CD14-positive monocyte (primary cell): Measurements from ENCODE around the gene SLC7A8. TPM values are rescaled to one million over a fixed set of nuclear protein-coding genes. Genes with fewer than 3 reads are reported as not detected.
"Not testable (repeated sequence)": the region's sequence is repeated elsewhere in the genome, so short reads cannot be mapped to it uniquely, and the experiment has no call there.

Source experiments
- DNase-seq, 3 donors: peaks; one replicate each; pipeline ENCODE4 v3.0.0-alpha.2; 2011 to 2022
- H2AFZ ChIP-seq: 2 replicates; pipeline ENCODE4 v1.6.0; 2012; ENCODE audit warnings: mild to moderate bottlenecking, low read depth, low read length, inconsistent platforms; ENCODE audit not compliant: insufficient read depth, poor library complexity, severe bottlenecking
- H3K27ac ChIP-seq, 2 donors: 1 replicate in 1 of 2; 2 replicates in 1 of 2; pipeline ENCODE4 v1.5.1; 2012 to 2013; ENCODE audit warnings: low read length in 2 of 2, control low read depth in 1 of 2, inconsistent platforms in 1 of 2, low read depth in 1 of 2, mild to moderate bottlenecking in 1 of 2
- H3K27me3 ChIP-seq, 2 donors: one replicate each; pipeline versions ENCODE4 v1.6.0 to v1.6.1; 2011 to 2013; ENCODE audit warnings: low read length in 2 of 2; ENCODE audit not compliant: control insufficient read depth in 2 of 2, insufficient read depth in 2 of 2
- H3K36me3 ChIP-seq, 2 donors: replicated peaks in 1 of 2; 1 replicate in 1 of 2; 2 replicates in 1 of 2; pipeline versions ENCODE4 v1.5.1 to v1.6.1; 2012 to 2013; ENCODE audit warnings: low read length in 2 of 2, control low read depth in 1 of 2, inconsistent platforms in 1 of 2, mild to moderate bottlenecking in 1 of 2; ENCODE audit not compliant: insufficient read depth in 2 of 2, control insufficient read depth in 1 of 2
- H3K4me1 ChIP-seq, 2 donors: 1 replicate in 1 of 2; 2 replicates in 1 of 2; pipeline versions ENCODE4 v1.5.1 to v1.6.1; 2012 to 2013; ENCODE audit warnings: low read length in 2 of 2, control low read depth in 1 of 2, inconsistent platforms in 1 of 2, mild to moderate bottlenecking in 1 of 2, moderate library complexity in 1 of 2; ENCODE audit not compliant: insufficient read depth in 2 of 2, control insufficient read depth in 1 of 2
- H3K4me2 ChIP-seq: replicated peaks from 2 replicates; pipeline ENCODE3; 2012; ENCODE audit warnings: low read length, moderate library complexity, mild to moderate bottlenecking; ENCODE audit not compliant: poor library complexity, severe bottlenecking; ENCODE audit errors: extremely low read depth
- H3K4me3 ChIP-seq, 3 experiments: fragments of 200-600 bp in 1 of 3; sonication (generic) in 1 of 3; replicated peaks in 1 of 3; 1 replicate in 2 of 3; 2 replicates in 1 of 3; pipeline ENCODE4 v1.5.1; 2011 to 2013; ENCODE audit warnings: low read length in 3 of 3, mild to moderate bottlenecking in 3 of 3, control low read depth in 2 of 3, low read depth in 2 of 3, inconsistent platforms in 1 of 3, moderate library complexity in 1 of 3
- H3K79me2 ChIP-seq: 2 replicates; pipeline ENCODE4 v1.6.0; 2012; ENCODE audit warnings: mild to moderate bottlenecking, control low read depth, inconsistent platforms, low read length, moderate library complexity; ENCODE audit not compliant: insufficient read depth
- H3K9ac ChIP-seq: 2 replicates; pipeline ENCODE4 v1.6.0; 2017; ENCODE audit warnings: low read length, mild to moderate bottlenecking; ENCODE audit not compliant: insufficient read depth, poor library complexity, severe bottlenecking
- H3K9me3 ChIP-seq, 2 donors: replicated peaks in 1 of 2; 1 replicate in 1 of 2; 2 replicates in 1 of 2; pipeline versions ENCODE4 v1.5.1 to v1.6.1; 2012 to 2013; ENCODE audit warnings: low read length in 2 of 2, control low read depth in 1 of 2; ENCODE audit not compliant: control insufficient read depth in 1 of 2, insufficient read depth in 1 of 2
- H4K20me1 ChIP-seq: 2 replicates; pipeline ENCODE4 v1.6.0; 2012; ENCODE audit warnings: mild to moderate bottlenecking, low read length, control low read depth, moderate library complexity; ENCODE audit not compliant: insufficient read depth
- H3K27ac Mint-ChIP-seq, 7 donors: one replicate each; pipeline ENCODE4 v1.8.0; 2020; ENCODE audit warnings: mild to moderate bottlenecking in 7 of 7, mixed read lengths in 7 of 7, moderate library complexity in 6 of 7, inconsistent platforms in 2 of 7
- H3K27me3 Mint-ChIP-seq, 3 donors: one replicate each; pipeline ENCODE4 v1.8.0; 2021 to 2022; ENCODE audit warnings: low read depth in 3 of 3, mild to moderate bottlenecking in 3 of 3, mixed read lengths in 3 of 3, moderate library complexity in 3 of 3, inconsistent platforms in 1 of 3
- H3K36me3 Mint-ChIP-seq, 2 donors: one replicate each; pipeline ENCODE4 v1.8.0; 2020; ENCODE audit warnings: mixed read lengths in 2 of 2, inconsistent platforms in 1 of 2, mild to moderate bottlenecking in 1 of 2
- H3K4me1 Mint-ChIP-seq: one replicate; pipeline ENCODE4 v1.8.0; 2020; ENCODE audit warnings: mild to moderate bottlenecking, mixed read lengths
- H3K4me3 Mint-ChIP-seq, 2 donors: one replicate each; pipeline ENCODE4 v1.8.0; 2020; ENCODE audit warnings: mild to moderate bottlenecking in 2 of 2, mixed read lengths in 2 of 2, moderate library complexity in 1 of 2
- H3K9me3 Mint-ChIP-seq, 7 donors: one replicate each; pipeline ENCODE4 v1.8.0; 2020 to 2022; ENCODE audit warnings: mixed read lengths in 7 of 7, mild to moderate bottlenecking in 6 of 7, moderate library complexity in 6 of 7, inconsistent platforms in 2 of 7
- CTCF ChIP-seq: fragments of 200-600 bp; IDR thresholded peaks from one replicate; pipeline ENCODE4 v1.8.0; 2022; ENCODE audit warnings: antibody characterized with exemption, mild to moderate bottlenecking
- WGBS: methylation state at CpG from one replicate; pipeline ENCODE4 v1.1.5; 2013; ENCODE audit warnings: missing lambda C conversion rate; ENCODE audit not compliant: insufficient coverage; 5-methylcytosine and 5-hydroxymethylcytosine counted together
- intact Hi-C, 2 donors: fragments of 100-400 bp; cut with micrococcal nuclease; formaldehyde crosslinking; loops; one replicate each; pipeline versions ENCODE4 v1.15.0 to v1.15.1; 2023
- polyA minus RNA-seq: library from RNA; depleted of rRNA, polyadenylated mRNA; stranded (reverse); fragments of >200 nt; gene quantifications from 2 replicates; pipeline ENCODE4 v1.2.3, GENCODE V29; 2012
- polyA plus RNA-seq, 3 donors: library from polyadenylated mRNA; depleted of rRNA in 1 of 3; unstranded in 2 of 3; stranded (reverse) in 1 of 3; fragments of 300-500 nt in 2 of 3; fragments of >200 nt in 1 of 3; fragmentation: Illumina TruSeq in 2 of 3; gene quantifications; 1 replicate in 2 of 3; 2 replicates in 1 of 3; pipeline ENCODE4 v1.2.3, GENCODE V29; 2012 to 2021
- total RNA-seq, 12 experiments: library from RNA in 1 of 12; stranded (reverse) in 1 of 12; fragments of 120-200 nt in 1 of 12; gene quantifications; one replicate each; pipeline ENCODE4 v1.2.4 and lab custom pipeline; 2013 to 2026; ENCODE audit warnings: mixed read lengths in 6 of 12, inconsistent platforms in 1 of 12

SLC7A8 gene
- 0.13 TPM for total RNA-seq (2013)
- polyA plus RNA-seq (under 1 TPM; 0.05 to 0.53 (median 0.25) TPM), polyA minus RNA-seq (0.14 TPM in 1 of 2 replicates, not detected in the other), total RNA-seq (lab: John Stamatoyannopoulos, UW) (0.14 to 2.9 (median 0.72) reads per million in 11 experiments)

GRCh38 chr14:23183479-23183878 lies at the start of gene SLC7A8:
Gene SLC7A8 (minus strand): TSS chr14:23183660. CDS start chr14:23182914, 746 bp downstream.
- TF ChIP-seq CTCF, result no peak
- intact Hi-C loops, result loop anchor here in 1 of 2 donors (2.0 to 5.0 kb wide), 2 partner anchors 21 to 106 kb away; no protein-coding TSS in a partner anchor
- Mint-ChIP-seq H3K4me3 (no peak within 1 kb of the TSS), H3K36me3 (no peaks in the 10 kb centered on the region), H3K4me1 (peaks cover 32% of the 10 kb centered on the region), H3K9me3 (peaks cover 0 to 2% (median 0%) of the 10 kb centered on the region in 7 donors), H3K27ac (no peak within 1 kb of the TSS), H3K27me3 (peaks cover 0 to 3% (median 1%) of the 10 kb centered on the region in 3 donors)
- no peak for DNase-seq
- H2AFZ ChIP-seq, result peak within 1 kb of the TSS; percentile 75
- H3K27me3 ChIP-seq, result peaks cover 7 to 12% of the 10 kb centered on the region in 2 donors
- 0% methylated on average over 15 of the region's 17 CpGs for WGBS
- peak within 1 kb of the TSS; percentile 53 for H3K9ac ChIP-seq
- H4K20me1 ChIP-seq, result no peaks in the 10 kb centered on the region
- no peaks in the 10 kb centered on the region for H3K36me3 ChIP-seq
- H3K4me3 ChIP-seq, result peak within 1 kb of the TSS; percentile 34 to 76 (median 57)
- H3K9me3 ChIP-seq, result no peaks in the 10 kb centered on the region
- H3K79me2 ChIP-seq, result no peaks in the 10 kb centered on the region
- H3K27ac ChIP-seq, result no peak within 1 kb of the TSS
- H3K4me2 ChIP-seq, result peak within 1 kb of the TSS; percentile 87
- peaks cover 34 to 36% of the 10 kb centered on the region in 2 donors for H3K4me1 ChIP-seq

GRCh38 chr14:23232241-23232808 lies 48.9 kb upstream of the SLC7A8 start:
- H3K4me3 ChIP-seq, H3K79me2 ChIP-seq, H3K27ac Mint-ChIP-seq, H3K36me3 Mint-ChIP-seq, H3K27me3 Mint-ChIP-seq, DNase-seq, H4K20me1 ChIP-seq, H3K9me3 ChIP-seq, H3K9ac ChIP-seq, intact Hi-C loops, H3K36me3 ChIP-seq, H3K4me3 Mint-ChIP-seq, H3K4me2 ChIP-seq, H3K27ac ChIP-seq, H3K27me3 ChIP-seq, H2AFZ ChIP-seq: not testable (repeated sequence)
- peaks cover 11 to 23% of the 10 kb centered on the region in 2 donors for H3K4me1 ChIP-seq
- Mint-ChIP-seq H3K4me1 (peaks cover 16% of the 10 kb centered on the region), H3K9me3 (peaks cover 1 to 14% (median 8%) of the 10 kb centered on the region in 7 donors)
- WGBS, result 100% methylated on average over 6 of the region's 38 CpGs
